MCF 10A (cell line): ENCODE results near the gene ALDH9A1. TPM values are rescaled to one million over a fixed set of nuclear protein-coding genes. Genes with fewer than 3 reads are reported as not detected.

Source experiments
- BruUV-seq: library from RNA; stranded (reverse); fragments of 400-500 nt; replicated peaks from 2 replicates; lab custom pipeline; 2021; lab: Mats Ljungman, UMichigan
- CTCF ChIA-PET: fragments of 300-600 bp; sonication (Branson Sonifier 250); formaldehyde crosslinking; extraction: SDS; loops from one replicate; lab custom pipeline; 2021; ENCODE audit warnings: antibody characterized with exemption, inconsistent platforms; lab: Yijun Ruan, JAX
- POLR2A ChIA-PET: fragments of 300-600, 350-650 bp; sonication (Branson Sonifier 250); formaldehyde crosslinking; extraction: SDS; loops from one replicate; lab custom pipeline; 2020; ENCODE audit warnings: antibody characterized with exemption, inconsistent platforms; lab: Yijun Ruan, JAX
- DNase-seq: peaks from one replicate; pipeline ENCODE4 v3.0.0-alpha.2; 2018; ENCODE audit not compliant: unreplicated experiment
- H3K27ac Mint-ChIP-seq: one replicate; pipeline ENCODE4 v1.8.0; 2022; ENCODE audit warnings: mild to moderate bottlenecking, low read depth, mixed read lengths; ENCODE audit not compliant: unreplicated experiment
- H3K27me3 Mint-ChIP-seq: one replicate; pipeline ENCODE4 v1.8.0; 2022; ENCODE audit warnings: mixed read lengths; ENCODE audit not compliant: insufficient read depth, unreplicated experiment
- H3K36me3 Mint-ChIP-seq: one replicate; pipeline ENCODE4 v1.8.0; 2022; ENCODE audit warnings: mild to moderate bottlenecking, moderate library complexity, mixed read lengths; ENCODE audit not compliant: insufficient read depth, unreplicated experiment
- H3K4me1 Mint-ChIP-seq: one replicate; pipeline ENCODE4 v1.8.0; 2022; ENCODE audit warnings: mixed read lengths; ENCODE audit not compliant: insufficient read depth, unreplicated experiment
- H3K4me3 Mint-ChIP-seq: one replicate; pipeline ENCODE4 v1.8.0; 2022; ENCODE audit warnings: mild to moderate bottlenecking, moderate library complexity, mixed read lengths; ENCODE audit not compliant: unreplicated experiment
- H3K9me3 Mint-ChIP-seq: one replicate; pipeline ENCODE4 v1.8.0; 2022; ENCODE audit warnings: mixed read lengths; ENCODE audit not compliant: unreplicated experiment
- intact Hi-C: fragments of 100-400 bp; cut with micrococcal nuclease; formaldehyde crosslinking; loops from 2 replicates; pipeline ENCODE4 v1.14.1; 2022
- total RNA-seq: library from RNA; stranded (reverse); gene quantifications from 2 replicates; pipeline ENCODE4 v1.2.3, GENCODE V29; 2022
- TF ChIP-seq, protein P1 (sequence below): fragments of 200-600 bp; IDR thresholded peaks from one replicate; pipeline ENCODE4 v1.8.0; 2022; ENCODE audit warnings: antibody characterized with exemption, mild to moderate bottlenecking; ENCODE audit not compliant: unreplicated experiment

ALDH9A1 gene
- total RNA-seq, 1 experiment from 2014 or later, result 67.1 TPM

DNA sequence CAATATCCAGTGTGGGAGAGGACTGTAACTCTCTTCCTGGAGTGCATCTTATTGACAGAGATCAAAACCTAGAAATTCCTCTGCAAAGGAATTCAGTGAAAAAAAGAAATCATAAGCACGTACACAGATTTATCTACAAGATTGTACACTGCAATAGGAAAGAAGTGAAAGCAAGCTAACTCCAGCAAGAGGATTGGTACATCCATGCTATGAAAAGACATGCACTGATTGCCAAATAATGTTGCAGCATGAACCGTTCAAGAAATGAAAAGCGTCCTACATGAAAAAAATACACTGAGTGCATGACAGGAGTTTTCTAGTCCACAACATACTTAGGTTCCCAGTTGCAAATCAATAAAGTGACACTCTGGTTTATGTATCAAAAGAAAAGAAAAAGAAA is 69.2 kb downstream of the ALDH9A1 start:
- H3K27ac Mint-ChIP-seq, result no peak overlapping the region
- CTCF ChIA-PET, result interaction anchor here (0.6 to 1.0 kb wide), 2 partner anchors 27 to 518 kb away, joined by 4 read pairs; no protein-coding TSS in a partner anchor

DNA sequence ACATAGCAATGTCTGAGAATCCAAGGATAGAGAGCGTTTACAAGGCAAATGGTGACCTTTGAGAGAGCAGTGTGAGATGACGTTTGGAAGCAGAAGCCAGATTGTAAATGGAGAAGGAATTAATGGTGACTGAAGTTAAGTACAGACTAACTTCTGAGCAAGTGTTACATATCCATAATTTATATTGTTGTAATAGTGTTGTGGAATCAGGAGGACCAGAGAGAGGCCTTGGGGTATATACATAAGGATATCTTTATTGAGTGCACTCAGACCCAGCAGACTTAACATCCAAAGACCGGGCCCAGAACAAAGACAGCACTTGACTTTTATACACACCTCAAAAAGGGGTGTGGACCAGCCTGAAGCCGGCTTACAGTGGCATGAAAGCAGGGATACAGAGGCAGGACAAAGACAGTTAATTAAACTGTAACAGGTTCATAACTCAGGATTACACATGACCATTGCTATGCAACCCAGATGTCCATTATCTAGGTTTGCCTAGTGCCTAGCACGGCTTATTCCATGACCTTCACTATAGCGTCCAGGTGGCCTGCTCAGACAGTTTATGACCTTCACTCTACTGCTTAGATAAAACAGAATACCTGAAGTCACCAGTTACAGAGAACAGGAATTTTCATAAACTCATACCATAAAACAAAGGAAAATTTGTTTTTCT is 70.1 kb downstream of the ALDH9A1 start:
- H3K9me3 Mint-ChIP-seq, result no peaks in the 10 kb centered on the region
- no peak for DNase-seq
- CTCF ChIA-PET, result no interaction called here
- intact Hi-C loops, result no loop called here
- peaks cover 7% of the 10 kb centered on the region for H3K4me1 Mint-ChIP-seq
- no TSS peak for BruUV-seq
- TF ChIP-seq, protein P1, sequence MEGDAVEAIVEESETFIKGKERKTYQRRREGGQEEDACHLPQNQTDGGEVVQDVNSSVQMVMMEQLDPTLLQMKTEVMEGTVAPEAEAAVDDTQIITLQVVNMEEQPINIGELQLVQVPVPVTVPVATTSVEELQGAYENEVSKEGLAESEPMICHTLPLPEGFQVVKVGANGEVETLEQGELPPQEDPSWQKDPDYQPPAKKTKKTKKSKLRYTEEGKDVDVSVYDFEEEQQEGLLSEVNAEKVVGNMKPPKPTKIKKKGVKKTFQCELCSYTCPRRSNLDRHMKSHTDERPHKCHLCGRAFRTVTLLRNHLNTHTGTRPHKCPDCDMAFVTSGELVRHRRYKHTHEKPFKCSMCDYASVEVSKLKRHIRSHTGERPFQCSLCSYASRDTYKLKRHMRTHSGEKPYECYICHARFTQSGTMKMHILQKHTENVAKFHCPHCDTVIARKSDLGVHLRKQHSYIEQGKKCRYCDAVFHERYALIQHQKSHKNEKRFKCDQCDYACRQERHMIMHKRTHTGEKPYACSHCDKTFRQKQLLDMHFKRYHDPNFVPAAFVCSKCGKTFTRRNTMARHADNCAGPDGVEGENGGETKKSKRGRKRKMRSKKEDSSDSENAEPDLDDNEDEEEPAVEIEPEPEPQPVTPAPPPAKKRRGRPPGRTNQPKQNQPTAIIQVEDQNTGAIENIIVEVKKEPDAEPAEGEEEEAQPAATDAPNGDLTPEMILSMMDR, result no peak
- H3K27me3 Mint-ChIP-seq, result no peaks in the 10 kb centered on the region
- H3K4me3 Mint-ChIP-seq, result no peak overlapping the region
- no peaks in the 10 kb centered on the region for H3K36me3 Mint-ChIP-seq
- POLR2A ChIA-PET, result no interaction called here
- no peak overlapping the region for H3K27ac Mint-ChIP-seq

More for the DNA sequence above, 69.2 kb downstream of the ALDH9A1 start:
- intact Hi-C loops, result no loop called here
- no peaks in the 10 kb centered on the region for H3K9me3 Mint-ChIP-seq
- BruUV-seq, result no TSS peak
- peaks cover 16% of the 10 kb centered on the region for H3K4me1 Mint-ChIP-seq
- H3K36me3 Mint-ChIP-seq, result no peaks in the 10 kb centered on the region
- H3K27me3 Mint-ChIP-seq, result no peaks in the 10 kb centered on the region
- TF ChIP-seq, protein P1, result no peak
- no peak for DNase-seq
- POLR2A ChIA-PET, result interaction anchor here (5.1 to 5.5 kb wide), 2 partner anchors 30 to 67 kb away, joined by 104 to 128 read pairs; partner anchors contain the start of gene ALDH9A1
- H3K4me3 Mint-ChIP-seq, result peak overlapping the region; percentile 38

DNA sequence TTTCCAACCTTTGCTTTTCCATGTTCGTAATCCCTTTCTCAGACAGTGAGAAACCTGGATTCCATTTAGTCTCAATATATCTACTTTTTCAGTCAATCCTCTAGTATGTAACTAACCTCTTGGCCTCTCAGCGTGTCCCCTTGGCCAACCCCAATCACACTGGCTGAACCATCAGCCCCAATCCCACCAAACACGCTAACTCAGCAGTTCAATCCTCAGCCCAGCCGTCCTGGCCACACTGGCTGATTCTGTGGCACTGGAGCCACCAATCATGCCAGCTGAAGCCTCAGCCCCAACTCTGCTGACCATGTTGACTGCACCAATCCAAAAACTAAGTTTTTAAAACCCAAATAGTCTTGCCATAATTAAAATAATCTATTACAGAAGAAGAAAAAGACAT is 73.9 kb downstream of the ALDH9A1 start:
- POLR2A ChIA-PET, result no interaction called here
- no TSS peak for BruUV-seq

DNA sequence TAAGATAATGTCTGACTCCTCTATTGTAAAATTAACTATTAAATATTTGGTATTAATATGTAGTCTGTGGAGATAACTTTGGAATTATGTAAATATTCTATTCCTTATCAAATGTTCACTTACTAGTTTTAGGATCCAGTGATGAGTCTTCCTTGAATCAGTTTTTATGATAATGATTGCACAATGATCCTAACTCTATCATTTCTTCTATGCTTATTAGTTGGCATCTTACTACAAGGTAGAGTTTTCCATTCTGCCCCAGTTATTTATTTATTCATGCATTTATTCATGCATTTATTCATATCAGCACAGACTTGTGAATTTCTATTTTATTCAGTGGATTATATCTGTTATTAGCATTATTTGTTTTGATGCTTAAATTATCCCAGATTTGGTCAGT is 74.7 kb downstream of the ALDH9A1 start:
- CTCF ChIA-PET, result interaction anchor here (0.5 to 1.8 kb wide), 4 partner anchors 19 to 230 kb away, joined by 3 to 21 read pairs (median 4); no protein-coding TSS in a partner anchor
- Mint-ChIP-seq H3K27ac (no peak overlapping the region), H3K36me3 (no peaks in the 10 kb centered on the region), H3K27me3 (peaks cover 7% of the 10 kb centered on the region), H3K9me3 (no peaks in the 10 kb centered on the region), H3K4me3 (no peak overlapping the region), H3K4me1 (no peaks in the 10 kb centered on the region)
- intact Hi-C loops, result no loop called here
- TF ChIP-seq, protein P1, result no peak
- no peak for DNase-seq
- POLR2A ChIA-PET, result interaction anchor here (1.7 kb wide), 1 partner anchor 8 kb away, joined by 5 read pairs; the partner anchor contains the start of gene MGST3
- BruUV-seq, result no TSS peak

More for the DNA sequence above, 73.9 kb downstream of the ALDH9A1 start:
- no peaks in the 10 kb centered on the region for H3K36me3 Mint-ChIP-seq
- TF ChIP-seq, protein P1, result no peak
- intact Hi-C loops, result no loop called here
- no peak overlapping the region for H3K4me3 Mint-ChIP-seq
- CTCF ChIA-PET, result interaction anchor here (0.8 kb wide), 1 partner anchor 23 kb away, joined by 6 read pairs; no protein-coding TSS in a partner anchor
- peaks cover 6% of the 10 kb centered on the region for H3K27me3 Mint-ChIP-seq
- H3K27ac Mint-ChIP-seq, result no peak overlapping the region
- DNase-seq, result no peak
- H3K9me3 Mint-ChIP-seq, result no peaks in the 10 kb centered on the region
- no peaks in the 10 kb centered on the region for H3K4me1 Mint-ChIP-seq
